Fibroblast of pulmonary artery (primary cell): ENCODE data around the gene RHAG.
"Not testable (repeated sequence)": the region's sequence is repeated elsewhere in the genome, so short reads cannot be mapped to it uniquely, and the experiment has no call there.

Experiments
- DNase-seq: peaks from one replicate; pipeline ENCODE4 v3.0.0-alpha.2; 2010; ENCODE audit warnings: low read depth
- H3K4me3 ChIP-seq: replicated peaks from 2 replicates; pipeline ENCODE4 v1.5.1; 2011; ENCODE audit warnings: low read depth, mild to moderate bottlenecking, control low read depth, low read length, moderate library complexity
- TF ChIP-seq, protein P1 (sequence below): IDR thresholded peaks from 2 replicates; pipeline ENCODE4 v1.5.1; 2011; ENCODE audit warnings: mild to moderate bottlenecking, control low read depth, low read length, inconsistent platforms; ENCODE audit errors: missing control alignments

Gene RHAG

DNA sequence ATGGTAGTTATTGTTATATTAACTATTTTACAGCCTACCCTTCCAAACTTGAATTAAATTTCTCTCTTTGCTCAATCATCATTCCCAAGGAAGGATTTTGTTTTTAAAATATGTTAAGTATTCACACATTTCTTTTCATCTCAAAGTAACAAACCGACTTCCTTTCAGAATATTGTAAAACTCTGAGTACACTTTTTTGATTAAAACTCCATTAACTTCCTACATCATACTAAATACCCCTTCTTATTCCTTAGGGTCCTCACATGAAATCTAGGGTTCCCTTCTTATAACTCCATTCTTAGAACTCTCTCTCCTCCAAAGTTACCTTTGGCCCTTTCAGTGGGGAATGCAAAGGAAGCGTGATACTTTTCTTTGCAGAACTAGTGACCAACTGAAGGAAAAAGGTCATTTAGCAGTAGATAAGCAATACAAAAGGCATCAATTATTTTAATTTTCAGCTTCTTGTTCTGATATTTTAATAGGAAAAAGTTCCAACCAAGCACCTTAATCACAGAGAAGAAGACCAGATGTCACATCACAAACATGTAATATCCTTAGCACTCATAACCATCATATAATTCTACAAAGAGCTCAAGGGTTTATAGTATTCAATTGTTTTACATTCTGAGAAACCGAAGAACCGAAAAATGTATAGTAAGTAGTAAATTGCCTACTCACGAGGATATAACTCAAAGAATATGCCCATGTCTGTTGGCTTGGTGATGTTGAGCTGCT is 494 bp downstream of the RHAG start:
- no peak for DNase-seq
- no peak overlapping the region for H3K4me3 ChIP-seq
- TF ChIP-seq, protein P1, sequence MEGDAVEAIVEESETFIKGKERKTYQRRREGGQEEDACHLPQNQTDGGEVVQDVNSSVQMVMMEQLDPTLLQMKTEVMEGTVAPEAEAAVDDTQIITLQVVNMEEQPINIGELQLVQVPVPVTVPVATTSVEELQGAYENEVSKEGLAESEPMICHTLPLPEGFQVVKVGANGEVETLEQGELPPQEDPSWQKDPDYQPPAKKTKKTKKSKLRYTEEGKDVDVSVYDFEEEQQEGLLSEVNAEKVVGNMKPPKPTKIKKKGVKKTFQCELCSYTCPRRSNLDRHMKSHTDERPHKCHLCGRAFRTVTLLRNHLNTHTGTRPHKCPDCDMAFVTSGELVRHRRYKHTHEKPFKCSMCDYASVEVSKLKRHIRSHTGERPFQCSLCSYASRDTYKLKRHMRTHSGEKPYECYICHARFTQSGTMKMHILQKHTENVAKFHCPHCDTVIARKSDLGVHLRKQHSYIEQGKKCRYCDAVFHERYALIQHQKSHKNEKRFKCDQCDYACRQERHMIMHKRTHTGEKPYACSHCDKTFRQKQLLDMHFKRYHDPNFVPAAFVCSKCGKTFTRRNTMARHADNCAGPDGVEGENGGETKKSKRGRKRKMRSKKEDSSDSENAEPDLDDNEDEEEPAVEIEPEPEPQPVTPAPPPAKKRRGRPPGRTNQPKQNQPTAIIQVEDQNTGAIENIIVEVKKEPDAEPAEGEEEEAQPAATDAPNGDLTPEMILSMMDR: no peak

DNA sequence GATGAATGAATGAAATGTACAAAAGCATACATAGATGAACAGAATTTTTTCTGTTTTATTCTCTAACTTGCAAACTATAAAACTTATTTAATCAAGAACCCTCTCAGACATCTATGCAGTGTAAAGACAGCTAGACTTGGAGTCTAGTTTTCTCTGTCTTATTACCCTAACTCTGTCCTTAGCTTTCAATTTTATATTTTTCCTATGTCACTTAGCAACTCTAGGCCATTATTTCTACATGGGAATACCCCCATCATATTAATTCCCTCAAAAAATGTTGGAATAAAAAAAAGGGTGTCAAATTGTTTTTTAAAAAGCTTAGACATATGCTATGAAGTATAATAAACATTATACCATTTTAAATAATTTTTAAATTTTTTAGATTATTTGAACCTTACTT is 1.2 kb downstream of the RHAG start:
- H3K4me3 ChIP-seq: no peak overlapping the region
- DNase-seq: no peak
- TF ChIP-seq, protein P1: no peak

DNA sequence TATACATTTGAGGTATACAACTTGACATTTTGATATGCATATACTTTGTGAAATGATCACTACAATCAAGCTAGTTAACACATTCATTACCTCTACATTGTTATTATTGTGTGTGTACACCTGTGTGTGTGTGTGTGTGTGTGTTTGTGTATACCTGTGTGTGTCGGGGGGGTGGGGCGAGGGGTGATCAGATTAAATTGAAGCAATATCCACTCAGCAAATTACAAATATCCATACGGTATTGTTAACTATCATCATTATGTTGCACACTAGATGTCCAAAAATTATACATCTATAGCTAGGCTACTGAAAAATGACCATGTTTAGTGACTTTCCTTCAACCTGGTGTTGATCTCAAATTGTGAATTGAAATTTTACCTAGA is 1.8 kb downstream of the RHAG start:
- no peak overlapping the region for H3K4me3 ChIP-seq
- DNase-seq: no peak
- TF ChIP-seq, protein P1: no peak

DNA sequence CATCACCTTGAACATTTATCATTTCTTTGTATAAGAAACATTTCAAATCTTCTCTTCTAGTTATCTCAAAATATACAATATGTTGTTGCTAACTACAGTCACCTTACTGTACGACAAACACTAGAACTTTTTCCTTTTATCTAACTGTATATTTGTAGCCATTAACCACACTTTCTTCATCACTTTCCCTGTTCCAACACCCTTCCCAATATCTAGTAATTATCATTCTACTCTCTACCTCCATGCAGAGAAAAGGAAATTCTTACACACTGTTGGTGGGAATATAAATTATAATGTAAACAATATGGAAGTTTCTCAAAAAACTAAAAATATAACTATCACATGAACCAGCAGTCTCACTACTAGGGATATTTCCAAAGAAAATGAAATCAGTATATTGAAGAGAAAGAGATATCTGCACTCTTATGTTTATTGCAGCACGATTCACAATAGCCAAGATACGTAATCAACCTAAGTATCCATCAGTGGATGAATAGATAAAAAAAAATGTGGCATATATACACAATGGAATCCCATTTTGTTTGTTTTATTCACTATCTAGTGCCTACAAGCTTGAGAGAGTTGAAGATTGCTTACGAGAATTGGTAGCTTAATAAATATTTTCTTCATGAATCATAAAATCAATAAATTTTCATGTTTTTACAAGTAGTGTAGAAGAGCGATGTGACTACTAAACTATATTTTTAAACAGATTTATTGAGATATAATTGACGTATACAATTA is 2.4 kb downstream of the RHAG start:
- no peak overlapping the region for H3K4me3 ChIP-seq
- no peak for DNase-seq
- TF ChIP-seq, protein P1: no peak

DNA sequence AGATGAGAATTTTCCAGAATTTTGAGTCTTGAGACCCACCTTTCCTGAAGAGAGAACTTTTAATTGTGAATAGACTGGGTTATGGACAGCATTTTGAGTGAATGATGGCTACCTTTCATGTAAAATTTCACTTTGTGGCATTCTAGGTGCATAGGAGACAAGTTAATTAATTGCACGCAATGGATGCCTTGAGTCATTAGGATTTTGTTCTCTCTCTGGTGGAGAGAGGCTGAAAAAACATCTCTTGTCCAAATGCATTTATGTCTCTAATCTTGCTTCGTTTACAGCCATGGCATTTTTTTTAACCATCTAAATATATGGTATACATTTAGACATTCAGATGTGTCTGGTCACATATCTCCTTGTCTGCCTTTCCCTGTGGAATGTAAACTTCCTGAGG is 3.1 kb downstream of the RHAG start:
- TF ChIP-seq, protein P1: no peak

DNA sequence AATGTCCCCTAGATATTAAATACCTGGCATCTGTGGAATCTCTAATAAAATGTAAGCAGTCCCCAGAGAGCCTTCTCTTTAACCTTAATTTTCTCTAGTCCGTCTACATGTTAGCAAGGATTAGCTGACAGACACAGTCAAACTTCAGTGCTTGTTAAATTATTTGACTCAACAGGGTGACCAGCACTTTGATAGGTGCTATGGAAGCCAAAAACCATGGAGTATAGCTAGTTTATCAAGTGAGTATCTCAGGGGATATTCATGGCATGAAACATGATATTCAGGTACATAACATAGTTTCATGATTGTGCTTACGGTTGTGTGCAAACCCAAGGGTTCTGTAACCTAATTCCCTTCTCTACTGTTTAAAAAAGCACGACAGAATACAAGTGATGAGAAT is 3.9 kb downstream of the RHAG start:
- H3K4me3 ChIP-seq: no peak overlapping the region
- no peak for DNase-seq
- TF ChIP-seq, protein P1: no peak

More for the DNA sequence above, 3.1 kb downstream of the RHAG start:
- DNase-seq: no peak
- H3K4me3 ChIP-seq: no peak overlapping the region

DNA sequence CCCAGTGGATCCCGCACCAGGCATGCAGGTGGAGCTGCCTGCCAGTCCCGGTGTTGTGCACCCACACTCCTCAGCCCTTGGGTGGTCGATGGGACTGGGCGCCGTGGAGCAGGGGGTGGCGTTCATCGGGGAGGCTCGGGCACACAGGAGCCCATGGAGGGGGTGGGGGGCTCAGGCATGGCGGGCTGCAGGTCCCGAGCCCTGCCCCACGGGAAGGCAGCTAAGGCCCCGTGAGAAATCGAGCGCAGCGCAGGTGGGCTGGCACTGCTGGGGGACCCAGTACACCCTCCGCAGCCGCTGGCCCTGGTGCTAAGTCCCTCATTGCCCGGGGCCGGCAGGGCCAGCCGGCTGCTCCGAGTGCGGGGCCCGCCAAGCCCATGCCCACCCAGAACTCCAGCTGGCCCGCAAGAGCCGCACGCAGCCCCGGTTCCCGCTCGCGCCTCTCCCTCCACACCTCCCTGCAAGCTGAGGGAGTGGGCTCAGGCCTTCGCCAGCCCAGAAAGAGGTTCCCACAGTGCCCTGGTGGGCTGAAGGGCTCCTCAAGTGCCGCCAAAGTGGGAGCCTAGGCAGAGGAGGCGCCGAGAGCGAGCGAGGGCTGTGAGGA is 7.1 kb downstream of the RHAG start:
- not testable (repeated sequence) for H3K4me3 ChIP-seq, DNase-seq
